GM19351 (cell line): Measurements from ENCODE around the gene TK1.

ENCODE experiments used
- ATAC-seq: cut with Tn5 transposase; IDR thresholded peaks from one replicate; pipeline ENCODE4 v1.9.1; 2021; ENCODE audit warnings: mild to moderate bottlenecking, moderate library complexity; ENCODE audit not compliant: unreplicated experiment

TK1 gene

DNA sequence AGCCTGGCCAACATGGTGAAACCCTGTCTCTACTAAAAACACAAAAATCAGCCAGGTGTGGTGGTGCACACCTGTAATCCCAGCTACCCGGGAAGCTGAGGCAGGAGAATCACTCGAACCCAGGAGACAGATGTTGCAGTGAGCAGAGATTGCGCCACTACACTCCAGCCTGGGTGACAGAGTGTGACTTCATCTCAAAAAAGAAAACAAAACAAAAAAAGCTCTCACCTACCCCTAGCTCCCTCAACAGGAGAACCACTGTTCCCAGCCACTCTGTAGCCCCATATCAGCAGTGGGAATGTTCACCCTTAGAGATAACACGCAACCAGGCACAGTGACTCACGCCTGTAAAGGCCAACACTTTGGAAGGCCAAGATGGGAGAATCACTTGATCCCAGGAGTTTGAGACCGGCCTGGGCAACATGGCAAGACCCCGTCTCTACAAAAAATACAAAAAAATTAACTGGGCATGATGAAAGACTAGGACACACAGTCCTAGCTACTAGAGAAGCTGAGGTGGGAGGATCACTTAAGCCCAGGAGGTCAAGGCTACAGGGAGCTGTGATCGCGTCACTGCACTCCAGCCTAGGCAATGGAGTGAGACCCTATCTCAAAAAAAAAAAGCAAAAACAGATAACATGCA lies 50.9 kb downstream of the TK1 start:
- no peak for ATAC-seq

DNA sequence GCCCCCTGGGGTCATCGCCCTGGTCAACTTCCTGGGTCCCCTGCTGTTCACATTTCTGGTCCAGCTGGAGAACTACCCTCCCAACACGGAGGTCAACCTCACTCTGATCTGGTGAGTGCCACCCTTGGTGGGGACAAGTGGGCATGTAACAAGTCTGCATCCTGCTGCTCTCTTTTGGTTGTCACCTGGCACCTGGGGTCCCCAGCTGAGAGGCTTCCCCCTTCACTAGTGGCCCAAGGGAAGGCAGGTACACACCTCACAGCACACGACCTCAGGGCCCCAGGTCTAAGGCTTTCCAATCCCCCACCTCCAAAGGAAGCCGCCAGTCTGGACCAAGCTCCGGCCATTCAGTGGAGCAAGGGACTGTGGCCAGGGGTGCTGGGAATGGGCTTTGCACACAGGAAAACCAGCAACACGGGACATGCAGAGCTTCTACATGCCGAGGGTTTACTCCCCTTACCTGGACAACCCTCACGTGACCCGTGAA lies 51.9 kb downstream of the TK1 start:
- no peak for ATAC-seq

DNA sequence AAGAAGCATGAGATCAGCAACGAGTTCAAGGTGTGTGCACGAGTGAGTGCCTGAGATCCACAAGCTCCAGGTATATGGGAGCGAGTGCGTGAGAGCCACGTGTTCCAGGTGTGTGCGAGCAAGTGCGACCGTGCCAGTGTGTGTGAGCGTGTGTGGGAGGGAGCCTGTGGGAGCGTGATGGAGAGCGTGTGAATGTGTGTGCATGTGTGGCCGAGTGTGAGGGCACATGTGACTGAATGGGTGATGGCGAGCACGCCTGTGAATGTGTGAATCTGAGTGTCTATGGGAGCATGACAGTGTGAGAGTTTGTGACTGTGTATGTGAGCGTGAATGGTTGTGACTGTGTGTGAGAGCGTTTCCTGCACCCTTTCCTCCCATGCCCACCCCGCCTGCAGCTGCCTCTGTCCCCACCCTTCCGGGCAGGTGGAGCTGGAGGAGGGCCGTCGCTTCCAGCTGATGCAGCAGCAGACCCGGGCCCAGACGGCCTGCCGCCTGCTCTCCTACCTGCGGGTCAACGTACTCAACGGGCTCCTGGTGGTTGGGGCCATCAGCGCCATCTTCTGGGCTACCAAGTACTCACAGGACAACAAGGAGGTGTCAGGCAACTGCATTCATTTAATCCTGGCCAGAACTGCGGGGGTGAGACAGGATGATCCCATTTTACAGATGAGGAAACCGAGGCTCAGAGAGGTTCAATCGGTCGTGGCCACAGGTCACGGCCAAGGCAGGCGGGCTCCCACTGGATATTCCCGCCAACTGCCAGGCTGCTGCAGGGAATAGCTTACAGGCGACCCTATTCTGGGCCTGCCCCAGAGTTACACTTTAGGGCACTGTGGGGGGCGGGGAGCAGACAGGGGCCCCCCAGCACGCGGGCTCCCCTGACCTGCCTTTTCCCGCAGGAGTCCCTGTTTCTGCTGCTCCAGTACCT lies 52.6 kb downstream of the TK1 start:
- no peak for ATAC-seq

DNA sequence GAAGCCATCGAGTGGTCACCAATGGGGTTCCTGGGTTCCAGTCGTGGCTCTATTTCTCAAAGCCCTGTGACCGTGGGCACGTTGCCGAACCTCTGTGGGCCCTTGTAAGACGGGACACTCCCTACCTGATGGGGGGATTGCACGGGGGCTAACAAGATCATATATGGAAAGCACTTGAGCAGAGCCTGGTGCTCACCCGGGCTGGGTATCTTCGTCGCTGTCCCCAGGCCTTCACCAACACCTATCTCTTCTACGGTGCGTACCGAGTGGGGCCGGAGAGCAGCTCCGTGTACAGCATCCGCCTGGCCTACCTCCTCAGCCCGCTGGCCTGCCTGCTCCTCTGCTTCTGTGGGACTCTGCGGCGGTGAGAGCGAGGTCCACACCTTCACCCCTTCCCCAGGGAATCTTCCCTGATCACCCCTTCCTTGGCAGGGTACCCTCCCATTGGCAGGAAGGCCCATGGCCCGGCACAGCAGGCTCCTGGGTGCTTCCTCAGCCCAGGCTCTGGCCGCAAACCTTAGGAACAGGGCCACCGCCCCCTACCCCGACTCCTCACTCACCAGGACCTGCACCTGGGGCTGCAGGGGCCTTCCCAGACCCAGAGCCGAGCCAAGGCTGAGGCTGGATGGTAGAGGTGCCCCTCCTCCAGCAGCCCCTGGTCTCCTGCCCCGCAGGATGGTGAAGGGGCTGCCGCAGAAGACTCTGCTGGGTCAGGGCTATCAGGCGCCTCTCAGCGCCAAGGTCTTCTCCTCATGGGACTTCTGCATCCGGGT lies 53.5 kb downstream of the TK1 start:
- ATAC-seq: no peak

DNA sequence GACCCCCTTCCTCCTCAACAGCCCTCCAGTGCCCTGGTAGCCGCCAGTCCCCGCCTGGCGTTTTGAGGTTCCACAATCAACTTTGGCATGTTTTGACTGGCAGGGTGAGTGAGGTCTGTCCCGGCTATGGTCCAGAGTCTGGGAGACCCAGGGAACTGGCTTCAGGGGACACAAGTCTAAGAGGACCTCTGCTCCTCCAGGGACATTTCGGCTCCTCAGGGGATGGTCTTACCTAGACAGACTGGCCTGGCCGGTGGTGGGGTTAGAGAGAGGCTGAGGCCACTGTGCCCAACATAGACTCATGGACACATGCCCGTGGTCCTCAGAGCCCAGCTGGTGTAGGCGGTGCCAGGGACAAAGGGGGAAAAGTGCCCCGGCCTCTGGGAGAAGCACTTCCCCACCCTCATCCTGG lies 54.1 kb downstream of the TK1 start:
- ATAC-seq: no peak

DNA sequence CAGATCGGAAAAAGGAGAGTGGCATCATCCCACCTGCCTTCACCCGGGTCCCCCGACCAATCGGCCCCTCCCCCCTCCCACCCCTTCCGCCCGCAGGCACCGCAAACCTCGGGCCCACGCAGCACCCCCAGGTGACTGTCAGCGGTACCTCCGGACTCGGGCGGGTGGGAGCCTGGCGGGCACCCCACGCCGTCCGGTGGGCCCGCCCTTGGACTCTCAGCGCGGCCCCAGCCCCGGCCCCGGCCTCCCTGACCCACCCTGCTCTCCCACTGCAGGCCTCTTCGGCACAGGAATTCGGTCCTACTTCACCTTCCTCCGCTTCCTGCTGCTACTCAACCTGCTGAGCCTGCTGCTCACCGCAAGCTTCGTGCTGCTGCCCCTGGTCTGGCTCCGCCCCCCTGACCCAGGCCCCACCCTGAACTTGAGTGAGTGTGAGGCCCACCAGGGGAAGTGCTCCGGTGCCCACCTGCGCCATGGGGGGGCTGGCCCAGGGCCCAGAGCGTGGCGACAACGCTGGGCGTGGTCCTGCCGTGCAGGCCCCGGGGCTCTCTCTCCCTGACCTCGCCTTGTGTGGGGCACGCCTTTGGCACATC lies 54.7 kb downstream of the TK1 start:
- no peak for ATAC-seq

DNA sequence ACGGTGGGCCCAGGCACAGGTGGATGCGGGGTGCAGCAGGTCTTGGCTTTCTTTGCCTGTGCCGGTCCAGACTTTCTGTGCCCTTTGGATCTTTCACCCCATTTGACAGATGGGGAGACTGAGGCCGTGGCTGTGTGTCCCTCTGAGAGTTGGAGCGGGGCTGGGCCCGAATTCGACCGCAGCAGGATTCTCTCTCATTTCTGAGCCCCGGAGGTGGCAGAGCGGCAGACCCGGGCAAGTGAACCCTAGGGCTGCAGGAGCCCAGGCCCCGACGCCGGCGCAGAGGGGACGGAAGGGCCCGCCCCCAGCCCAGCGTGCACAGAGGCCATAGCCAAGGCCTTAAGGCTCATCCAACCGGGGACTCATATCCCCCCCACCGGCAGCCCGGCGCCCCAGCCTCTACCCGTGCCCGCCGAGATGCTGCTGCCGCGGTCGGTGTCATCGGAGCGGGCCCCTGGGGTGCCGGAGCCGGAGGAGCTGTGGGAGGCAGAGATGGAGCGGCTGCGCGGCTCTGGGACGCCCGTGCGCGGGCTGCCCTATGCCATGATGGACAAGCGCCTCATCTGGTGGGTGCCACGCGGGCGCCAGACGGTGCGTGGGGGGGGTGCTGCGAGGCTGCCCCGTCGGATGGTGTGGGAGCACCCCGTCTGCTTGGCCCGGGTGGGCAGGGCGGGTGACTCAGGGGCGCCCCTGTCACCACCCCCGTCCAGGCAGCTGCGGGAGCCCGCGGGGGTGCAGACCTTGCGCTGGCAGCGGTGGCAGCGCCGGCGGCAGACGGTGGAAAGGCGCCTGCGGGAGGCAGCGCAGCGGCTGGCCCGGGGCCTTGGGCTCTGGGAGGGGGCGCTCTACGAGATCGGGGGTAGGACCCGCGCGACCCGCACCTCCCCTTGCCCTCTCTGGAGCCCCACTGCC lies 55.4 kb downstream of the TK1 start:
- ATAC-seq: no peak

DNA sequence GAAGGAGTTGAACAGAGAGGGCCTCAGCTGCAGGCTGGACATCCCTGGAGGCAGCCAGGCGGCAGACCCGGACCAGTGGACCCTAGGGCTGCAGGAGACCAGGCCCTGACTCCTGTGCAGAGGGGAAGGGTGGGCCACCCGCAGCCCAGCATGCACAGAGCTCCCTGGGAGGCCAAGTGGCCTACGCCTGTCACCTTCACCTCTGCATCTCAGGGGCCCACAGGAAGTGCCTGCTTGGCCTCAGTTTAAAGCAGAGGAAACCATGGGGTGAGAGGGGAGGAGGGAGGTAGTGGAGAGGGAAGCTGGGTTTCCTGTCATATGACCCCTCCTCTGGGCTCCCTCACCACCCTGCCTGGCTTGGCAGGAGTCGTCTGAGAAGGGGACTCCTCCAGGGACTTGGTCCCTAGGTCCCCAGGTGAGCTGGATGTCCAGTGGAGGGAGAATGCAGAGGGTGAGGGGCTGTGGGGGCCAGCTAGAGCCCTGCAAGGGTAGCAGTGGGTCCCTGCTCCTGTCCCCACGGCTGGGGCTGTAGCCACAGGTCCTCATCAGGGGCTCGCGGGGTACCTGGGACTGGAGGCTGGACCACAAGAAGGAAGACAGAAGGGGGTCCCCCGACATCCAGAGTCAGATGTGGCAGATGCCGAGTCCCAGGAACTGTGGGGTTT lies 56.3 kb downstream of the TK1 start, which contains the start of gene TMC8:
Gene TMC8, plus strand, starts transcription at position 335 of the 665 bp plus-strand sequence. CDS start 818 bp downstream, outside the sequence.
- no peak for ATAC-seq

DNA sequence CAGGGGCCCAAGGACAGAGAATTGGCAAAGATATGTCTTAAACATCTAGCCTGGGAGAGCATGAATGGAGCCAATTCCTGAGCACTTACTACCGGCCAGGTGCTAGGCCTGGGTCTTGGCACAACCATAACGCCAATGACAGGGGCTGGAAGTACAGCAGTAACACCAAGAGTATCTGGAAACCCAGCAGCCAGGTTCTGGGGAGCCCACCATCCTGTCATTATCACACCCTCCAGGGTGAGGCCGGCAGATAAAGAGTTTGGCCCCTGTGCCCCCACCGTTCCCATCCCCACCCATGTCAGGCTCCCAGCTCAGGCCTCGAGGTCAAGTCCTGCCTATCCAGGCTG lies 56.8 kb downstream of the TK1 start:
- no peak for ATAC-seq

DNA sequence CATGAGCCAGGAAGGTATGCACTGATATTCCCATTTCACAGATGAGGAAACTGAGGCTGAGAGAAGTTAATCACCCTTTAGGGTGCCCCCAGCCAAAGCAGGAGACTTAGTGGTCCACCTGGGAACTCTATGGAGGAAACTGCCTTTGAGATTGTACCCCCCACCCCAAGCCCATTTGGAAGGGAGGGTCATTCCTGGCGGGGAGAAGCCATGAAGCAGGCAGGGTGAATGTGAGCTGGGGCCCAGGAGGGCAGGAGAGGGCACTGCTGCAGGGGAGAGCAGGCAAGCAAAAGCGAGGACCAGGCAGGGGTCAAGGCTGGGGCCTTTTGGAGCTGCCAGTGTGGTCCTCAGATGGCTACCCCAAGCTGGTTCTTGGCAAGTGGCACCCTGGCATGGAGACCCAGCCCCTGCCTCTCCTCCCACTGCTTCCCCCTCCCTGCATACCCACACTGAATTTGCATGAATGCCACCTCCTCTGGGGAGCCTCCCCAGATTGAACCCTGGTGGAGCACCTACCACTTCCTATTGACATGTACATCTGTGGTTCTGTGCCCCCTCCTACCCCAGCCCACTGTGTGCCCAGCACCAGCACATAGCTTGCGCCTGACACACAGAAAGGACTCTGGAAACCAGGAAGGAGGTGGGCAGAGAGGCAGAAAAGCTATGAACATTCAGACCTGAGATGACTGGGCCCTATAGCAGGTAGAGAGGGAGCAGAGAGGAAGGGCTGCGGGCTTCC lies 57.3 kb downstream of the TK1 start:
- ATAC-seq: no peak

DNA sequence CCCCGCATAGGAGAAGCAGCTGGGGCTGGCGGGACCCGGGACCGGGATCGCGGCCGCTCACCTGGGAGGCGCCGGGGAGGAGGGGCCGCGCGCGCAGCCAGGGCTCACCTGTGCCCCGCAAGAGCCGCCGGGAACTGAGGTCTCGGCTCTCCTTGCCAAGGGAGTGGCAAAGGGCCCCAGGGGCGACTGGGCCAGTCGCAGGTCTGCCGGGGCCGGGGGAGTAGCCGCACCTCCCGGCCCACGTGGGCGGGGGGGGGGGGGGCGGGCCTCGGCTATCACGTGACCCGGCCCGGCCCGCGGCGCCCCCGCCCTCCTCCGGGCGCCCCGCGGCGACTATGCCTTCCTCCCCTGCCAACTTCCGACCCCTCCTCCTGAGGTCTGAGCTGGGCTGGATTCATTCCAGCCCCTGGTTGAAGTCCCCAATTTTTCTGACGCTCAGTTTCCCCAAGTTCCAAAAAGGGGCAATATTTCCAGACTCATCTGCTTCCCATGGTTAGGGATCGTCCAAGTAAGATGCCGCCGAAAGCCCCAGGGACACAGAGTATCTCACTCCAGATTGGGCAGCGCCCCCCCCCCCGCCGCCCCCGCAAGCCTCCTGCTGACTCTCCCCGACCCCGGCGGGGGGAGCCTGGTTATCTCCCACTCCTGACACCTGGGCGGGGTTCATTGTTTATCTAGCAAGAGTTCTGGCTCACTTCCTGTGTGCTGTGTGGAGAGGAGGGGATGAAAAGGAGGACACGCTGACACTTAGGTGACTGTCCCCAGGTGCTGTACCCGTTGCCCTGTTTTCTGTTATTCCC lies 58.1 kb downstream of the TK1 start, which contains the start of gene TMC6:
Gene TMC6, minus strand, starts transcription at position 205 of the 800 bp plus-strand sequence. CDS start 1,923 bp downstream, outside the sequence.
- no peak for ATAC-seq

DNA sequence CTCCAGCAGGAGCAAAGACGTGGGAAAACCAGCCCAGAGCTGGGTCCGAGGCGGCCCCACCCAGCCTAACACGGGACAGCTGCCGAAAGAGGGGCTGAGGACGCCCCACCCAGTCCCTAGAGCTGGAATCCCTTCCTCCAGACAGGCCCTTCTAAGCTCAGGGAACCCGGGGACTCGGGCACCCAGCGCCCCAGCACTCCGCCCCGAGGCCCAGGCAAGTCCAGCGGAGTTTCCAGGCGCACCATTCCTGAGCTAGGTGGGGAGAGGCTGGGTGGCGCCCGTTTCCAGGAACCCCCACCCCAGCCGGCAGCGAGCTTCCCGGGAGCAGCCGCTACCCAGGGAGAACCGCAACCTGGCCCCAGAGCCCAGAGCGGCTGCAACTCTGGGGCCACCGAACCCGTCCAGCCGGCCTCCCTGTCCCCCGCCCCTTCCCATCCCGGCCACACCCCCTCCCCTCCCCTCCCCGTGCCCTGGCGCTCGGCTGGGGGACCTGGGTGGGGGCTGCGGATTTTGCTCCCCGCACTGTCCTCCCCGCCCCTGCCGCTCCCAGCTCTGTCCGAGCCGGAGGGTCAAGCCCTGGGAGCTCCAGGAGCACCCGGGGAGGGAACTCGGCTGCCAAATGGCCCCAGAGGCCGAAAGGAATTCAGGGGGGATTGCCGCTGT lies 58.8 kb downstream of the TK1 start:
- no peak for ATAC-seq

DNA sequence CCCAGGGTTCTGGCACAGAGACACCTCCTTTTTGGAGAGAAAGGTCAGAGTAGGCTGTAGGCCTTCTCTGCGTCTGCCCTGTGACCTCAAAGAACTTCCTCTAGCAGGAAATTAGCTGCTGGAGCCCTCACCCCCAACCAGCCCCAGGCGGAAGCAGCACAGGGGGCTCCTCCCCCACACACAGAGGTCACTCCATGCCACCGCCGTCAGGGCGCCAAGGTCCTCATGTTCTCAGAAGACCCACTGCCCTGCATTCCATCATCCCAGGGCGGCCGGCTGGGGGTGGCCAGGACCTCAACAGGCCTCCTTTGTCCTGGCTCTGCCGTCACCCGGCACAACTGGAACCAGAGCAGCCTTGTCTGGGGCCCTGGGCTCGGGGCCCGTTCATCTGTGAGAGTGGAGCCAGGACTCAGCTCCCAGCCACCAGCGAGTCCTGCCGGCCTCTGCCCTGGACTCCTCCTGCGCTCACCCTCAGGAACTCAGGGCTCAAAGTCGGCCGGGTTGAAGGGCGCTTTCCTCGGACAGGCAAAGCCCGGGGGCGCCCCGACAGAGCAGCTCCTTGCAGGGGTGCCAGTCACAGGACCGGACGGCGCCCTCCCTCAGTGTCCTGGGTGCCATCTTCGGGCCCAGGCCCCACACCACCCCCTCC lies 59.5 kb downstream of the TK1 start:
- ATAC-seq: no peak

DNA sequence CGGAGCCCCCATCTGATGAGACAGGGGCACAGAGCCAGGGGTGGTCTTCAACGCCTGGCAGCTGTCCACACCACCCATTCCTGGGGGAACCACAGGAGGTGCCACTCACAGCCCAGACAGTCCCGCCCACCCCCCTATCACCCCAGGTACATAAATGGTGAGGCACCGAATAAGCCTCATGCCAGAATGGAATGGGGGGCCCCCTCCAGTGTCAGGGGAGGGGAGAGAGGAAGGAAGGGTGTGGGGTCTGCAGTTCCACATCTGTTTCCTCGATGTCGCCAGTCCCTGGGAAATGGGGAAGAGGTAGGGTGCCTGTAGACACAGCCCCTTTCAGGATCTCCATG lies 60.0 kb downstream of the TK1 start:
- ATAC-seq: no peak

DNA sequence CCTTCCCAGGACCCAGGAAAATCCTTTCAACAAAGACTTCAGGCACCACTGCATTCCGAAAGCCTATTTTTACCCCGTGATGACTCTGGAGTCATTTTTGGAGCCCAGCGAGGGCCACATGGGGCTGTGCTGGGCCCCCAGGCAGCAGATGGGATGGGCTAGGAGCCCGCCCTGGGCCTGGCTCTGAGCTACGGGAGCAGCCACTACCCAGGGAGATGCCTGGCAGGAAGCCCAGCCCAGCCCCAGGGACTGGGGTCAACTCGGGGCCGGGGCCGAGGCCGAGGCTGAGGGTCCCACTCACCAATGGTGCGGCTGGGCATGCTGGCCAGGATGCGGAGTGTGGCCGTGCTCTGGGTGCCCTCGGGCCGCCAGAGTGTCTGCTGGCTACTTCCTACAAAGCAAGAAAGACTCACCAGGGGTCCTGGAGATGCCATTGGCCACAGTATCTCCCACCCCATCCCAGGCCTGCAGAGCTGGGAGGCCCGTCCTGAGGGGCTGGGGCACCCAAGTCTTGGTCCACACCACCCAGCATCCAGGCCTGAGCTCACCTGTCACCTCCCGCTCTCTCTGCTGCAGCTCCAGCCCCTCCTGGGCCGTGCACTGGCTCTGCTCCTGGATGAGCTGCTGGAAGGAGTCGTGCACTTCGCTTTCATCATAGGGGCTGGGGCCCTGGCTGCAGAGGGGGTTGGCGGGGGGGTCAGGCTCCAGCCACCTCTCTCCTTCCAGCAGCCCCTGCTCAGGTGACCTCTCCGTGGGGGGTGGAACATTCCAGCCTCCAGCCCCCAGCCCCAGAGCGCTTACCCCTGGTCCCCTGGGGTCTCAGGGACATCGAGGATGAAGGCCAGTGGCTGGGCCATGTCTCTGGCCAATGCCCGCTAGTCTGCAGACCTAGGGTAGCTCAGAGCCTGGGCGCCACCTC lies 60.6 kb downstream of the TK1 start:
- no peak for ATAC-seq
